GM06990 (cell line): ENCODE measurements around the gene BPIFB6.

Experiments used
- DNase-seq: peaks from one replicate; pipeline ENCODE4 v3.0.0-alpha.2; 2011; ENCODE audit not compliant: insufficient read length; ENCODE audit errors: extremely low read depth
- H3K27me3 ChIP-seq: replicated peaks from 2 replicates; pipeline ENCODE4 v1.6.0; 2011; ENCODE audit warnings: low read length; ENCODE audit not compliant: control insufficient read depth, insufficient read depth
- H3K36me3 ChIP-seq: 2 replicates; pipeline ENCODE4 v1.5.1; 2011; ENCODE audit warnings: low read length; ENCODE audit not compliant: control insufficient read depth, insufficient read depth
- H3K4me3 ChIP-seq: replicated peaks from 2 replicates; pipeline ENCODE4 v1.5.1; 2011; ENCODE audit warnings: low read depth, mild to moderate bottlenecking, control low read depth, low read length
- TF ChIP-seq, protein P1 (sequence below): IDR thresholded peaks from 2 replicates; pipeline ENCODE4 v1.5.1; 2011; ENCODE audit warnings: low read length, control low read depth, mild to moderate bottlenecking, inconsistent platforms; ENCODE audit not compliant: insufficient read depth, poor library complexity, severe bottlenecking

BPIFB6 gene

DNA sequence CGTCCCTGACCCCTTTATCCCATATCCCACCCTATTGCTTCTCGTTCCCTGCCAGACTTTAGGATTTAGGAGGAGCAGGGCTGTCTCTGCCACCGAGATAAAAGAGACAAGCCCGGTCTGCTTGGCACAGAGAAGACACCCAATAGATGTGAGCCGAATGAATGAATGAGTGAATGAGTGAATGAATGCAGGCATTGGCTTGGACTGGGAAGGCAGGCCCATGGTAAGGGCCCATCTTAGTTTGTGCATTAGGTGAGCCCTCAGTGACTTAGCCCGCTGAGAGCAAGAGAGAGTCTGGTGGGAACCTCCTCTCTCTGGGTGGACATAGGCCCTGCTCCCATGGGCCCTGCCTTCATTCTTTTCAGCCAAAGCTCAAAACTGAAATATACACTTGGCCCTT is 879 bp upstream of the BPIFB6 start:
- TF ChIP-seq, protein P1, sequence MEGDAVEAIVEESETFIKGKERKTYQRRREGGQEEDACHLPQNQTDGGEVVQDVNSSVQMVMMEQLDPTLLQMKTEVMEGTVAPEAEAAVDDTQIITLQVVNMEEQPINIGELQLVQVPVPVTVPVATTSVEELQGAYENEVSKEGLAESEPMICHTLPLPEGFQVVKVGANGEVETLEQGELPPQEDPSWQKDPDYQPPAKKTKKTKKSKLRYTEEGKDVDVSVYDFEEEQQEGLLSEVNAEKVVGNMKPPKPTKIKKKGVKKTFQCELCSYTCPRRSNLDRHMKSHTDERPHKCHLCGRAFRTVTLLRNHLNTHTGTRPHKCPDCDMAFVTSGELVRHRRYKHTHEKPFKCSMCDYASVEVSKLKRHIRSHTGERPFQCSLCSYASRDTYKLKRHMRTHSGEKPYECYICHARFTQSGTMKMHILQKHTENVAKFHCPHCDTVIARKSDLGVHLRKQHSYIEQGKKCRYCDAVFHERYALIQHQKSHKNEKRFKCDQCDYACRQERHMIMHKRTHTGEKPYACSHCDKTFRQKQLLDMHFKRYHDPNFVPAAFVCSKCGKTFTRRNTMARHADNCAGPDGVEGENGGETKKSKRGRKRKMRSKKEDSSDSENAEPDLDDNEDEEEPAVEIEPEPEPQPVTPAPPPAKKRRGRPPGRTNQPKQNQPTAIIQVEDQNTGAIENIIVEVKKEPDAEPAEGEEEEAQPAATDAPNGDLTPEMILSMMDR = no peak
- Histone ChIP-seq H3K36me3 (no peaks in the 10 kb centered on the region), H3K4me3 (no peak overlapping the region), H3K27me3 (no peaks in the 10 kb centered on the region)
- DNase-seq = no peak

DNA sequence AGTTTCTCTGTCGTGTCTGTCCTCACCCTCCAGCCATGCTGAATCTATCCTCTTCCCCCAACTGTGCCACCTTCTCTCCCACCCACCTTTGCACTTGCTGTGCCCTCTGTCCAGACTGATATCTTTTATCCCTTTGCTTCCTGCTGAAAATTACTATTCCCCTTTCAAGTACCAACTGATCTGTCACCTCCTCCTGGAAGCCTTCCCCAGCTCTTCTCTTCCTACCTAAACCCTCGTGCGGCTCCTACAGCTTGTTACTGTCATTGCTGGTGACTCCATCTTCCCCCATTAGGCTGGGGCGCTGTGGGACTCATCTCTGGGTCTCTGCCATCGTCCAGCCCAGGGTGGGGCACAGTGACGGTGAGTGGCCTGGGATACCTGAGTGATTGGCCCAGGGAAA is 1.1 kb downstream of the BPIFB6 start:
- no peaks in the 10 kb centered on the region for H3K36me3 ChIP-seq
- H3K27me3 ChIP-seq = no peaks in the 10 kb centered on the region
- TF ChIP-seq, protein P1 = no peak
- H3K4me3 ChIP-seq = no peak overlapping the region
- DNase-seq = no peak

DNA sequence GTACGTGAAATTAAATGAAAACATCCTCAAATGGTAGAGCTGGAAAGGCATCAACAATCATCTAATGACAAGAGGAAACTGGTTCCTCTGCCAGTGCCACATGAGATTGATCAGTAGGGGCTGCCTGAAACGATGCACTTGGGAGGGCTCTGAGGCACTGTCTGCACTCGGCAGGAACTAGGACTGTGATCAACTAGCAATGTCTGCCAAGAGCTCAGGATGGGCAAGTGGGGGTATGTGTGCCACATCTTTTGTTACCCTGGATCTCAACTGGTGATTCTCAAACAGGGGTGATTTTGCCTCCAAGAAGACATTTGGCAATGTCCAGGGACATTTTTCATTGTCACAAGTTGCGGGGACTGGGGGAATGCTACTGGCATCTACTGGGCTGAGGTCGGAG is 1.9 kb downstream of the BPIFB6 start:
- Histone ChIP-seq H3K36me3 (no peaks in the 10 kb centered on the region), H3K27me3 (no peaks in the 10 kb centered on the region), H3K4me3 (no peak overlapping the region)
- TF ChIP-seq, protein P1 = no peak
- no peak for DNase-seq

DNA sequence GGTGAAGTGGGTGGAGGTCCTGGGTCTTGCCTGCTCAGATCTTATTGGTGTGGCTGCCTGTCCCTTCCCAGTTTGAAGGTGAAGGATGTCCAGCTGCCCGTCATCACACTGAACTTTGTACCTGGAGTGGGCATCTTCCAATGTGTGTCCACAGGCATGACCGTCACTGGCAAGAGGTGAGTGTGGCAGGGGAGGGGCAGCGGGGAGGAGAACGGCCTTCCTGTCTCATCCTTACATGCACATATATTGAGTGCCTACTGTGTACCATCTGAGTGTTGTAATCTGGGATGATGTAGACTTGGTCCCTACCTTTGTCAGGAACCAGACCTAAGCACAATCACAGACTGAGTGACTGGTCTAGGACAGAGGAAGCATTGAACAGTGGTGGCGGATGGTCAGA is 2.7 kb downstream of the BPIFB6 start:
- Histone ChIP-seq H3K27me3 (no peaks in the 10 kb centered on the region), H3K4me3 (no peak overlapping the region), H3K36me3 (no peaks in the 10 kb centered on the region)
- DNase-seq = no peak
- TF ChIP-seq, protein P1 = no peak

DNA sequence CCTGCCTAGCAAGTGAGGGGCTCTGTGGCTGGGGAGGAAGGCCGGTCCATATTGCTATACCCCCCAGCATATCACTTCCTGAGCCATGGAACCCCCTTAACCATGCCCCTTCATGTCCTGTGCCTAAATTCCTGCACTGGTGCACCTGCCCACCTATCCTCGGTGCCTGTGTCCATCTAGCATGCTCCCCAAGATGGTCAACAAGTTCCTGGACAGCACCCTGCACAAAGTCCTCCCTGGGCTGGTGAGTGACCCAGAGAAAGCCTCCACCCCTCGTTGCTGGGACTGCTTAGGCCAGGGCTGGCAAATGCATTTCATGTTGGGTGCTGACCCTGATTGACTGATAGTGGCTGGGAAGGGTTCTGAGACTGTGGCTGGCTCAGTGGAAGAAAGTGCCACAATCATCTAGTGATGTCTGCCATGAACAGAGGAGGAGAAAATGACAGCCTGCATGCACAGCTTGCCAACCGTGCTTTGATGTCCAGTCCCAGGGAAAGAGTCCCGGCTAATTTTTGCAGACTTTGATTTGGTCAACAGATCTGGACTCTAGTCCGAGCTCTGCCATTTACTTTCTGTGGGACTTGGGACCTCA is 3.5 kb downstream of the BPIFB6 start:
- TF ChIP-seq, protein P1 = no peak
- no peak overlapping the region for H3K4me3 ChIP-seq
- no peaks in the 10 kb centered on the region for H3K27me3 ChIP-seq
- no peaks in the 10 kb centered on the region for H3K36me3 ChIP-seq
- no peak for DNase-seq

DNA sequence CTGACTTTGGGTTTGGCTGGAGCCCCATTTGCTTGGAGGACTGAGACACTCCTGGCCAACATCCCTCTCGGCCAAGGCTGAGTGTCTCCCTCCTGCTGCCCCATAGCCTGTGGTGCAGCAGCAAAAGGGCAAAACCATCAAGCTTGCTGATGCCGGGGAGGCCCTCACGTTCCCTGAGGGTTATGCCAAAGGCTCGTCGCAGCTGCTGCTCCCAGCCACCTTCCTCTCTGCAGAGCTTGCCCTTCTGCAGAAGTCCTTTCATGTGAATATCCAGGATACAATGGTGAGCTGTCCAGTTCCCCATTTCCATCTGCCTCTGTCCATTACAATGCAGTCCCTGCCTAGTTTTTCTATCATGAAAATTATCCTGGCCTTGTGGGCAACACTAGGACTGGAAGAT is 6.0 kb downstream of the BPIFB6 start:
- H3K27me3 ChIP-seq = no peaks in the 10 kb centered on the region
- TF ChIP-seq, protein P1 = no peak
- DNase-seq = no peak
- H3K36me3 ChIP-seq = no peaks in the 10 kb centered on the region
- H3K4me3 ChIP-seq = no peak overlapping the region
